NCI-H2196 treated with DMSO at 0.1 percent for 48 hours (cell line): ENCODE data around the gene FASN.
A peak's percentile ranks its signal among the peaks of the same experiment; 100 is the strongest.

ENCODE experiments used
- DNase-seq: peaks from one replicate; lab custom pipeline; 2025; ENCODE audit not compliant: unreplicated experiment; lab: John Stamatoyannopoulos, UW

Gene FASN

DNA sequence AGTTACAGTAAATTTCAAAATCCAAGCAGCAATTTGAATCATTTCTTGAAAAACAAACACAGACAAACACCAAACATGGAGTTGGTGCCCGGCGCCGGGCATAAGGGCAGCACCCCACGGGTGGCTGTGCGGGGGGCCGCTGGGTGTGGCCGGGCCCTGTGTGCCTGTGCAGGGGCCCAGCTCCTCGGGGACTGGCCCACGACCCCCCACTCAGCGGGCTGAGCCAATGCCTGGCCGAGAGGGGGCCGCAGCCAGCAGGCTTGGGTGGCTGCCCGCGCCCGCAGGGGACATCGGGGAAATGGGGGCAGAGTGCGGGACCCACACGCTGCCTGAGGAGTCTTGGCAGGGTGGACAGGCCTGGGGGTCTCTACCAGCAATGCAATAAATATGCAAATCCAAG is 19.6 kb downstream of the FASN start:
- no peak for DNase-seq

DNA sequence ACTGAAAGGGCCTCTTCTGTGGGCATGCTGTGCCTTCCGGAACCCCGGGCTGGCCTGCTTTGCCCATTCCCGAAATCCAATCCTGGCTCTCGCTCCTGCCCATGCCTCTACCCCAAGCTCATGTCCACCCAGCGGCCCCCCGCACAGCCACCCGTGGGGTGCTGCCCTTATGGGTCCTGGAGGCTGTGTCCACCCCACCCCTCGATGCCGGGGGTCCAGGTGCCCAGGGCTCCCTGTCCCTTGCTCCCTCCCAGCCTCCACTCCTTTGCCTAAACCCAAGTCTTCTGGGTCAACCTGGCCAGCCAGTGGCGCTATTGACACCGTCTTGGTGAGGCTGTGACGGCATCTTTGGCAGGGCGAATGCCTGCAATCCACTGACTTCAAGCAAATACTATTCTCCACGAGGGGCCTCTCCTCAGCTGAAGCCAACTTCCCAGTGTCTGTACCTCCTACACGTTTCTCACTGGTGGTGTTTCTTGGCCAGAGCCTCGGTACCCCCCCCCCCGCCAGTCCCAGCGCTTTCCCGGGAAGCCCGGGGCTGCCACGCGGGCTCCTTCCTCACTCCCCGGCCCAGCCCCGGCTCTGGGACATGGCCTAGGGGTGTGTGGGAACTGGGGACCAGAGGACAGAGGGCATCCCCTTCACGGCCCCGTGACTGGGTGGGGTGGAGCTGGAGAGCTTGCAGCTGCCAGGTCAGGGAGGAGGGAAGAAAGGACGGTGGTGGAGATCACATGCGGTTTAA is 20.2 kb downstream of the FASN start:
- DNase-seq, result no peak

DNA sequence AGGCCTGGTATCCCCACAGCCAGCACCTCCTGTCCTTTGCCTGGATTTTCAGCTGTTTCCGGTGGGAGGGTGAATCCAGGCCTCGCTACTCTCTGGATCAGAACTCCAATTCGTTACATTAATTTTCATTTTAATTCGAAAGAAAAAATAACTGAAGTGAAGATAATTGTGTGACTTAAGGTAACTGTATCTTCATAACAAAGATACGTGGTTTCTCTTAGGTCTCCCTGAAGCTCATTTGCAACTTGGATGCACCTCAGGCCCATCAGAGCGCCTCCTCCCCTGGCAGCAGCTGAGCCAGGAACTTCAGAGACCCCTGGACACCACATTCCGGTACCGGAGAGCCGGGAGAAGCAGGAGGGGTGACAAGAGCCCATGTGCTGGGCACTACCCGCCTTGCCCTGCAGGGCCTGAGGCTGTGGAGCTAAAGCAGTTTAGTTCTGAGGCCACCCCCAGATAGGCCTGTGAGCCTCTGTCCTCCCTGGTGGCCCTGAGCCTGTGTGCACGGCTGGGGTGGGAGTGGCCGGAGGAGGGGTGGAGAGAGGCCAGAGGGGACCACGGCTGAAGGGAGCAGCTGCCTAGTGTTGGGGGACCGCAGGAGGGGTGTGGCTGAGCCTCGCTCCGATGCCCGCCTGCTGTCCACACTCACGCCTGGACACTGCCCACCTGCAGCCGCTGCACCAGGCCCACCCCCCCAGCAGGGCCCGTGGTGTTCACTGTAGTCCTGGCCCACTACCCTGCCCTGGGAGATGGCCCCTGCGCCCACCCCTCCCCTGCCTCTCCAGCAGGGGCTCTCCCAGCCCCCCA is 21.0 kb downstream of the FASN start:
- no peak for DNase-seq

DNA sequence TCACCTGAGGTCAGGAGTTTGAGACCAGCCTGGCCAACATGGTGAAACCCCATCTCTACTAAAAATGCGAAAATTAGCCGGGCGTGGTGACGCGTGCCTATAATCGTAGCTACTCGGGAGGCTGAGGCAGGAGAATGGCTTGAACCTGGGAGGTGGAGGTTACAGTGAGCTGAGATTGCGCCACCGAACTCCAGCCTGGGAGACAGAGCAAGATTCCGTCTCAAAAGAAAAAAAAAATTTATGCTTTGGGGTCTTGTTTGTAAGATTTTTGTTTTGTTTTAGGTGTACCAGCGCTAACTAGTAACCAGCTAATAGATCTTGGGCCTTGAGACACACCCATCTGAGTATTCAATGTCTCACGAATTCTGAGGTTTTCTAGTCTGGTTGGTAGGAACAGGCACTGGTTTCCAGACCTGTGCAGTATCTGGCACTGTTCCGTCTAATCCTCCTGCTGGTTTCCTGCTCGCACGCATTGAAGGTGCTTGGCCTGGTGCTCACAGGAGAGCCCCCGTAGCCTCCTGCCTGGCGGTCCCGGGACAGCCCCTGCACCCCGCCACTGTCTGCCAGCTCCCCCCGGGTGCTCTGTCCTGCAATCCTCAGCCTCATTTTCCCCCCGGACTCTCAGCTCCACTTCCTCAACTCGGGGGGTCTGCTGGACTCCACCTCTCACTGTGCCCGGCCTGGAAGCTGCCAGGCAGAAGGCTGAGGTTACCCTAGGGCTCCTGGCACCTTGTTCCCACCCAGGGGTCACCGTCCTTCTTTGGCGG is 21.8 kb downstream of the FASN start:
- DNase-seq, result no peak

DNA sequence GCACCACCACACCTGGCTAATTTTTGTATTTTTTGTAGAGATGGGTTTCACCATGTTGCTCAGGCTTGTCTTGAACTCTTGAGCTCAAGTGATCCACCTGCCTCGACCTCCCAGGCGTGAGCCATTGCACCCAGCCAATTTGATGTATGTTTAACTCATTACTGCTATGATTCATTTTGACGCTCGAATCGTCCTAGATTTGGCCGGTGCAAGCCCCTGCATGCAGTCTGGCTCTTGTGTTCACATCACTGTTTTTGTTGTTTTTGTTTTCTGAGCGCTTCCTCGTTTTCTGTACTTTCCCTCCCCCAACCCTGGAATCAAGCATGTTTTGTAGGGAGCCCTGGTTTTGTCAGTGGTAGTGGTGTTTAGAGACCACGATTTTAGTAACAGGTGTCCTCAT is 24.6 kb downstream of the FASN start:
- DNase-seq, result no peak

DNA sequence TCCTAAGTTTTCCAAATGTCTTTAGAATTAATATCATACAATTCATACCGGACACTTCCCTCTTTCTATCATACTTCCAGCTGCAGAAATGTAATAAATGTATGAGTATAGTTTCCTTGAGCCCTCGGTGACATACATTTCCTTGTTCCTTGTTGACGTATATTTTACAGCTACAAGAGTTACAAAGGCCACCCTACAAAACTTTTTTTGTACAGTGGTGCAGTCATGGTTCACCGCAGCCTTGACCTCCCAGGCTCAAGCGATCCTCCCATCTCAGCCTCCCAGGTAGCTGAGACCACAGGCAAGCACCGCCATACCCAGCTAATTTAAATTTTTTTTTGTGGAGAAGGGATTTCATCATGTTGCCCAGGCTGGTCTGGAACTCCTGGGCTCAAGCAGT is 25.2 kb downstream of the FASN start:
- DNase-seq, result no peak

DNA sequence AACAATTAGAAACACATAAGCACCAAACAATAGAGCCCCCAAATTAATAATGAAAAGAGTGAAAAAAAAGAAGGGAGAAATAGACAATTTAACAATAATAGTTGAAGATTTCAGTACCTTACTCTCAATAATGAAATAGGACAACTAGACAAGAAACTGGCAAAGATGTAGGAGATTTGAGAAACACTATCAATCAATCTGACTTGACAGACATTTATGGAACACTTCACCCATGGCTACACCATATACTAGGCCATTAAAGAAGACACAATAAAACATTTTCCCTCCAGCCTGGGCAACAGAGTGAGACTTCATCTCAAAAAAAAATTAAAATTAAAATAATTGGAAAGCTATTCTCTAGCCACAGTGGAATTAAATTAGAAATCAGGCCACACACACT is 27.4 kb downstream of the FASN start:
- DNase-seq, result no peak

DNA sequence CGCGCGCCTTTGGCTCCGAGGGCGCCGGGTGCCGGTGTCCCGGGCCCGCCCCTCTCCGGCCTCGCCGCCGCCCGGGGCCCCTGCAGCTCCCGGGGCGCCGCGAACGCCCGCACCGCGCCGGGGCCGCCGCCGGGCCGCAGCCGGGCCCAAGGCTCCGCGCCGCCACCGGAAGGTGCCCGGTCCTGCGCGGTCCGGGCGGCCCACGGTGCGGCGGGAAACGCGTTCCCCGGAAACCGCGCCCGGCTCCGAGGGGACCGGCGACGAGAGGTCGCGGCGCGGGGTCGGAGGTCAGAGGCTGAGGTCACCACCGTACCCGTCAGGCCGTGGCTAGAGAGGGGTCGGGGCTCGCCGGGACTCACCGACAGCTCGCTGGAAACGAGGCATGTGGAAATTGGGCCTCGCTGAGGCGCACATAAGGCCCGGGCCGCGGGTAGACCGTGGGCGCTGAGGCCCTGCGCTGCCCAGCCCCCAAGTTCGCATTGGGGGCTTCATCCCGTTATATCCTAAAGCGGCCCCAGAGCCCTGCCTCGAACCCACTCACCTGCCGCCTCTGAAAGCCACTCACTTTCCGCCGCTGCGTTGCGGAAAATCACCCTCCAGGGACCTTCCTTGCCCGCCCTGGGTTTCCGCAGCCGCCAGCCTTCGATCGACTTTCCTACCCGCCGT is 32.3 kb downstream of the FASN start, which contains the start of gene DUS1L:
TSS of gene DUS1L (minus strand) at position 167 of the 666 bp plus-strand sequence. CDS start 745 bp downstream, outside the sequence.
- DNase-seq, result peak; percentile 23

DNA sequence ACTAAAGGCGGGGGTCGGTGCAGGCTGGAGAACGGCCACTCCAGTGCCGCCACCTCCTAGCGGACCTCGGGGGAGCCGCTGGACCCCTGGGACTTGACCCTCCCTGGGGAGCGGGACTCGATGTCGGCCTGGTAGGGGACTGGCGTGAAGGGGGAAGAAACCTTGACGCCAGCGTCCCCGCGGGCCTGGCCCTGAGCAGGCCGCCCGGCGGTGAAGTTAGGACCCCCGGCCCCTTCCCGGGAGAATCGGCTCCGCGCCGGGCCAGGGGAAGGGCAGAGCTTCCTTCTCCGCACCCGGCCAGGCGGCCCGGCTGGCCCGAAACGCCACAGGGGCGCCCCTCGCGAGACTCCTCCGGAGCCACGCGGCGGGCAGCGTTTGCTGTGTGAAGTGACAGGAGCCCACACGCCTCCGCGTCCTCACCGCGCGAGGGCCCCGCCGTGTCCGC is 32.8 kb downstream of the FASN start:
- DNase-seq, result no peak

DNA sequence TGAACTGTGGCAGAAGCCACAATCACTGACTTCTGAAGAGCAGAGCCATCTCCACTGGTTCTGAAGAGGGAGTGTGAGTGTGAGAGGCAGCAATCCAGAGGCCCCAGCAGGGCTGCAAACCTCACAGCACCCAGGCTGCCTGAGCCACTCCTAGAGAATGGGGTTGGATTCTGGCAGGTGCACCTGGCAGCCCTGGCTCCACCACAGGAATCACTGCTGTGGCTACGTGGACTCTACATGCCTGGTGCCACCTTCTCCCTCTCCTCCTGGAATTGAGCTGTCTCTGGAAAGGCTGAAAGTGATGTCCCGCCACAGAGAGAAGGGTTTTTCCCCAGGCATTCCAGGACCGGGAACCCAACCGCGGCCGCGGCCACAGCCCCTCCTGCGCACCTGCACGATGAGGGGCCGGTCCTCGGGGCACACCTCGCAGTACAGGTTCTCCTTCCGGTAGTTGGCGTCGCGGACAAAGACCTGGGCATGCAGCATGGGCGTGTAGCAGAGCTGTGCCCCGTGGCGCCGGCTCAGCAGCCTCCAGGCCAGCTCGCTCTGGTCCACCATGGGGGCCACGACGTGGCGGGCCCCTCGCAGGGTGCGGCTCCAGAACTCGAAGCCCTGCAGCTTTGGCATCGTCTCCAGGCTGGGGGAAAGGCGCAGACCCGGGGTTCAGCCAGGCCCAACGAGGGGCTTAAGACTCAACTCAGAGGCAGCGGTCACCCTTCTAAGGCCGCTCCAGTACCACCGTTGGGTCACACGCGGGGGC is 33.4 kb downstream of the FASN start:
- DNase-seq, result peak; percentile 42

DNA sequence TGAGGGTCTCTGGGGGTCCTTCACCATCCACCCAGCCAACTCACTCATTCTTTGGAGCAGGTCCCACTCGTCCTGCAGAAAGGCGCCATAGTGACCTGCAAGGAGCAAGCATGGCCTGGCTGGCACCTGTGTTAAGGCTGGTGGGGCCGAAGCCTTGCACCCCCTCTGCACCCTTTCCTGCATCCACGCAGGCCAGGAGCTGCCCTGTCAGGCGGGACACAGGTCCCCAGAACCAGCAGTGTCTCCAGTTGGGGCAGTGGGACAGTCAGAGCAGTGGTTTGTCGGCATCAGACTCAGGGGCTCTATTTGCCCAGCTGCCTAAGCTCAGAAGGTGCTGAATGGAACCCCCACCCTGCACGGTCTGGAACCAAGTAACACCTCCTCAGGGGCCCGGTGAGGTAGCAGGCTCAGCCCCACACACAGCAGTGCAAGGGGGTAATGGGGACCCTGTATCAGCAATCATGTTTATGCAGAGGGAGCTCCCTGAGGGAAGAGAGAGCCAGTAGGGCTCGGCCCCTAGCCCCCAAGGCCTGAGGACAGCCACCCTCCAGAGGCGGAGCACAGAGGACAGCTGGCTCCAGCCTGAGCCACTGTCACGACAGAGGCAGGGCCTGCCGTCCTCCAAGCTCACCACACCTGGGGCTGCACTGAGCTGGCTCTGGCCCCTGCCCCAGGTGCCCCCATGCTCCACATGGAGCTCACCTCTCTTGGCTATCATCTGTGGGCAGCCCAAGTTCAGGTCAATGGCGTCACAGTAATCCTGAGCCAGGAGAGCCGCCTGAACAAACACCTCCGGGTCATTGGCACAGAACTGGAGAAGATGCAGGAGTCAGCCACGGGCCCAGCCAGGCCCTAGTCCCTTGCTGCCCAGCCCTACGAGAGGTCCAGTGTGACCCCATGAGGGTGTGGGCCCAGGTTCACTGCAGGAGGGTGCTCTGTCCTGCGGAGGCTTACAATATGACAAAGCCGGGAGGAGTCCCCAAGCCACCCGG is 34.3 kb downstream of the FASN start:
- DNase-seq, result no peak

DNA sequence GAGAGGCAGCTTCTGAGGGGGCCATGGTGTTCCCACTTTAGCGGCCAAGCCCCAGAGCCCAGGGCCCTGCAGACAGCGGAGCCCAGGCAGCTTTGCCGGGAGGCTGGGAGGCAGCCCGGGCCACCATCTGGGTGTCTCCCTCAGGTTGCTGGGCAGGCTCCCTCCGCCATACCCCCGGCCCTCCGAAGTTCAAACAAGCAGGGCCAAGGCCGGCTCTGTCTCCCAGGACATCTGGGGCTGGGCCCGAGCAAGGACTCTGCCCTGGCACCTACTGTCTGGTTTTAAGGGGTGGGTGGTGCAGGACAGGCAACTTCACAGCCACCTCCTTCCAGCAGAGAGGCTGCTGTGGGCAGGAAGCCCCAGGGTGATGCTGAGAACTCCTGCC is 35.1 kb downstream of the FASN start:
- no peak for DNase-seq

DNA sequence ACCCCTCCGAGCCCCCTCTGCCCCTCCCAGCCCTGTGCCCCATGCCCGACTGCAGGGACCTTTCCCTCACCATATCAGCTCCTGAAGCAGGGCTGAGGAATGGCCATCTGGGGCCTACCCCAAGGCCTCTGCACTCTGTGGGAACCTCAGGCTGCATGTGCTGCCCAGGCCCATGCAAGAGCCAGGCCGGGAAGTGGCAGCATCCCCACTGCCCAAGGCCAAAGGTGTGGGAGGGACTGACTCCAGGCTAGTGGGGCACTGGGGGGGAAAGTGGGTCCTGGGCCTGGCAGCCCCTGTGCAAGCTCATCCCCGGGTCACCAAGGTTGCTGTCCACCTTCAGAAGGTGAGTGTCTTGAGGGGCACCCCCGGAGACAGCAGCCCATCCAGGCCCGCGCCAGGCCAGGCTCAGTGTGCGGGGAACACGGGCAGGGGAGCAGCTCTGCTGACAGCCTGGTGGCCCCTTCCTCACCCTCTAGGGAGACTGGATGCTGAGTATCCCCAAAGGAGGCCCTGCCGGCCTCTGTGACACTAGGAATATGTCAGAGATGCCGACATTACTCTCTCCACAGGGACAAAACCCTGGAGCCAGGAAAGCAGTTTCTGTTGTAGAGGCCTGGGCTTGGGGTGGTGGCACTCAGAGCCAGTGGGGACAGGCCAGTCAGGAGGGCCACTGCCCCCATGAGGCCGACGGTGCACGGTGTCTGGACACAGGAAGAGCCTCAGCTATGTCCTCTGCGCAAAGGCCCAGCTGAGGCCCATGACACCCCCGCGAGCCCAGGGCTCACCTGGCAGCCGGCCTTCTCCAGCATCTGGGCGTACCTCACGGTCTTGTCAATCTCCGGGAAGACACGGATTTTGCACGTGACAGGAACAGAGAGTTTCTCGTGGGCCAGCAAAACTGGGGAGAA is 35.7 kb downstream of the FASN start:
- no peak for DNase-seq

DNA sequence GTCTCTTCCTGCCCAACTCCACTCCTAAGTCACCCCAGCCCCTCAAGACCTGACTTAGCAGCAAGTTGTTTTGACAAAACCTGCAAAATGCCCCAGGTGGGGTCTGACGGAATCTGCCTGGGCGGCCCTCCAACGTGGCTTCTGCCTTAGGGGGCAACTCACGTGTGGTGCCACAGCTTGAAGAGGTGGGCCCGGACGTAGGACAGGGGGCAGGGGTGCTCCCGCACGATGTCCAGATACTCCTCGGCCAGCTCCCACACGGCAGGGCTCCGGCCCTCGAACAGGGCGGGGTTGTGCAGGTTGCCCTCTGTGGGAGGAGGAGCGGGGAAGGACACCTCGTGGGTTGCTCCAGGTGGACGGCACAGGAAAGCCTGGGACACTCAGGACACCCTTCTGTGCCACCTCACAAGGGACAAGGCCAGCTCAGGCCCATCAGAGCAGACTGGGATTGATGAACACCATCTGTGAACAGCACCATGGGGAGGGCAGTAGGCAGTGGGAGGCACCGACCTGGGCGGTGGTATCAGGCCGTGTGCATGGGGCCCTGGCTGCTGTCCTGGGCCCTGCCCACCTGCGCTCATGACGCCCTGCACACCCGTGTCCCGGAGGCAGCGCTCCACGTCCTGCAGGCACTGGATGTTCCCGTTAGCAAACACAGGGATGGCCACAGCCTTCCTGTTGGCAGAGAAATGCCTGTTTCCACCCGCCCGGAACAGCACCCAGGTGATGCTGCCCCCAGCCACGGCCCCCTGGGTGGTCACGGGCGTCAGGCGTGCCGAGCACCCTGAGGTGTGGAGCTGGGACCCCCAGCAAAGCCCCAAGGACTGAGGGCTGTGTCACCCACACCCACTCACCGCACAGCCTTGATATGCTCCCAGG is 36.8 kb downstream of the FASN start:
- DNase-seq, result no peak

DNA sequence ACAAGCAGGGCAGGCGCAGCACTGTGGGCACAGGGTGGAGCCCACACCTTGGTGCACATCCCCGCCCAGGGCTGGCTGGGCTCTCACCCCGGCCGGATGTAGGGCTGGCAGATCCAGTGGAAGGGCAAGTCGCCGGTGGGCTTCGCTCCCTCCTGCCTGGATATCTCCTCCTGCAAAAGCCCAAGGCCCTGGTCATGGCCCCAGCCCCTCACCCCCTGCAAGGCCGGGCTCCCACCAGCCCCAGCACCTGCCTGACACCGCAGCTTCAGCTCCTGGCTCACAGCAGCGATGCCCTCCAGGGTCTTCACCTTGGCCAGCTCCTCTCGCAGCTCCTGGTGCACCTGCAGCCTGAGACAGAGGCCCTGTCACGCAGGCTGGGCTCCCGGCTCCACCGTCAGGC is 37.4 kb downstream of the FASN start:
- no peak for DNase-seq

DNA sequence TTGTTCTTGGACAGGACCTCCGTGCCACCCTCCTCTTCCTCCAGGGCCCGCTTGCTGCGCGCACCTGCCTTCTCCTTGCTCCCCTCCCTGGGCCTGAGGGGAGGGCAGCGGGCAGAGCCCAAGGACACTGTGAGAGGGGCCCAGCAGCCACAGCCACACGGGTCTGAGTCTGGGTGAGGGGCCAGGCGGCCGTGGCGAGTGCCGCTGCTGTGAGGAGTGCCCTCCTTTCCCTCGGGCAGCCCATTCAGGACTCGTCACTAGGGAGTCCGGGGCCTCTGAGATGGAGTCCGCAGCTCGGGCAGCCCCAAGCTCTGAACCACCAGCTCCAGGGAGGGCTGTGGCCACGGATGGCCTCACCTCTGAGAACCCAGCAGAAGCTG is 38.0 kb downstream of the FASN start:
- DNase-seq, result no peak
